DOHH2 (cell line): ENCODE measurements around the gene FKBP6.
"Not testable (repeated sequence)": the region's sequence is repeated elsewhere in the genome, so short reads cannot be mapped to it uniquely, and the experiment has no call there.

Experiments
- EZH2phosphoT487 ChIP-seq: fragments of 200-600 bp; sonication (generic); IDR thresholded peaks from 2 replicates; pipeline ENCODE4 v1.6.1; 2017; ENCODE audit warnings: borderline replicate concordance, mild to moderate bottlenecking, antibody characterized with exemption, low read length, moderate library complexity, mixed read lengths
- TF ChIP-seq, protein P1 (sequence below): fragments of 200-600 bp; sonication (generic); IDR thresholded peaks from one replicate; pipeline ENCODE4 v1.5.1; 2014; ENCODE audit warnings: antibody characterized with exemption, mild to moderate bottlenecking, low read depth, low read length; ENCODE audit not compliant: poor library complexity, severe bottlenecking

DNA sequence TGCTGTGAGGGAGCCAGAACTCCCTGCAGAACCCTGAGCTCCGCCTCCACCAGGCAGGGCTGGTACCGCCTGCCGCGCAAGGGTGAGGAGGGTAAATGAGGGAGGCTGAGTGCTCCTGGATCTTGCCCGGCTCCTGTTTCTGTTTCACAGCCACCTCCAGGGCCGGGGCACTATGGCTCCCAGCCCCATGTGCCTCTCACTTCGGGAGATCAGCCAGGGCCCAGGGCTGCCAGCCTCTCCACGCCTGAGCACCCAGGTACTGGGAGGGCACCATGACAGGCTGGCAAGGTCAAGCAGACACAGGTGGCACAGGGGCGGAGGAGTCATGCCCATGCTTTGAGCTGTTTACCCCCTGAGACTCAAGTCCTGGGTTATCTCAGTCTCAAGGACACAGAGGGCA lies 8.4 kb upstream of the FKBP6 start:
- TF ChIP-seq, protein P1, sequence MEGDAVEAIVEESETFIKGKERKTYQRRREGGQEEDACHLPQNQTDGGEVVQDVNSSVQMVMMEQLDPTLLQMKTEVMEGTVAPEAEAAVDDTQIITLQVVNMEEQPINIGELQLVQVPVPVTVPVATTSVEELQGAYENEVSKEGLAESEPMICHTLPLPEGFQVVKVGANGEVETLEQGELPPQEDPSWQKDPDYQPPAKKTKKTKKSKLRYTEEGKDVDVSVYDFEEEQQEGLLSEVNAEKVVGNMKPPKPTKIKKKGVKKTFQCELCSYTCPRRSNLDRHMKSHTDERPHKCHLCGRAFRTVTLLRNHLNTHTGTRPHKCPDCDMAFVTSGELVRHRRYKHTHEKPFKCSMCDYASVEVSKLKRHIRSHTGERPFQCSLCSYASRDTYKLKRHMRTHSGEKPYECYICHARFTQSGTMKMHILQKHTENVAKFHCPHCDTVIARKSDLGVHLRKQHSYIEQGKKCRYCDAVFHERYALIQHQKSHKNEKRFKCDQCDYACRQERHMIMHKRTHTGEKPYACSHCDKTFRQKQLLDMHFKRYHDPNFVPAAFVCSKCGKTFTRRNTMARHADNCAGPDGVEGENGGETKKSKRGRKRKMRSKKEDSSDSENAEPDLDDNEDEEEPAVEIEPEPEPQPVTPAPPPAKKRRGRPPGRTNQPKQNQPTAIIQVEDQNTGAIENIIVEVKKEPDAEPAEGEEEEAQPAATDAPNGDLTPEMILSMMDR: not testable (repeated sequence)
- TF ChIP-seq EZH2phosphoT487: not testable (repeated sequence)
